Hematopoietic multipotent progenitor cell treated with erythropoietin and hydrocortisone succinate and interleukin-3 and kit ligand, for 6 days (in vitro differentiated cells): ENCODE measurements around the gene MUSK.
"Not testable (repeated sequence)": the region's sequence is repeated elsewhere in the genome, so short reads cannot be mapped to it uniquely, and the experiment has no call there.

Experiments used
- DNase-seq: peaks from one replicate; pipeline ENCODE4 v3.0.0-alpha.2; 2015

The MUSK gene

DNA sequence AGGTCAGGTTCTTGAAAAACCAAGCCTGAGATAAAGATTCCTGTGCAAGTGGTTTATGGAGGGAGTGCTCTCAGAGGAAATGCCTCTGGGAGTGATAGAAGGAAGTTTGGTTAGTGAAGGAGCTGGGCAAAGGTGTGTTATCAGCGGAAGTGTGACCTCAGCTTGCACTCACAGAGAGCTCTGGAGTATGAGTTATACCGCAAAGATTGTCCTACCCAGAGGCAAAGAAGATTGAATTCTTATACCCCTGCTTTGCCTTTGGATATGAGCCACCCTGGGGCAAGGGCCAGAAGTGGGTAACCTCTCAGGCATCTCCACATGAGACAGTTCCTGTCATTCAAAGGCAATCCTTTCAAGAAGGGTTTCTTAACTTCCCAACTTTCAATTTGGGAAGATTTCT, 145.6 kb downstream of the MUSK start:
- DNase-seq = no peak

DNA sequence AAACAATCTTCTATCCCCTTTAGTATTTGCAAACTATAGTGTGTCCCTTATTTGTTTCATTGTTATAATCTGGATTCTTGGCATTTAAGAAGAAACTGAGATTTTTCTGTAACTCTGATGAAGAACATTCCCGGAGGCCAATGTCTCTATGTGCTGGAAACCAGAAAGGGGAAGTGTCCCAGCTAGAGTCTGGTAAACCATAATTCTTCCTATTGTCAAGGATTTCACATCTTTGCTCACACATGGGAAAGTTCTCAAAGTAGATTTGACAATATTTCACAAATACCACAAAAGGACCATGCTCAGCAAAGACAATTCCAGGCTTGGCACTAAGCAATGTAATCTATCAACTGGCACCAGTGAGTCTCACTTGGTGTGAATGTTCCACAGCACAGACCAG, 146.8 kb downstream of the MUSK start:
- DNase-seq = no peak

DNA sequence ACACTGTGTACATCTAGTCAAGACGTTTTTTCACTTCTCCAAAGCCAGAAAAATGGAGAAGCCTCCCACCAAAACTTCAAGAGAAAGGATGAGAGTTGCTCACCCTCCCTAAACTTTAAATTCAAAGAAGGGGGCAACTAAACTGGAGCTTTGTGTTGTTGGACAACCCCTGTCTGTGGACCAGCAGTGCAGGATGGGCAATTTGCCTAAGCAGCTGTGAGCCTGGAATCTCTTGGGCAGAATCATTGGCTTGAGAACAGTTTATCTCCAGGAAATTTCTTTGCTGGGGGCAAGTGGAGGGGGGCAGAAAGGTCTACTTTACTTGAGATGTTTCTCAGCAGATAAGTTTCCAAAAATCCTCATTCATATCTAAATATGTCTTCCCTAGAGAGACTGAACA, 151.8 kb downstream of the MUSK start:
- DNase-seq = no peak

GRCh38 chr9:110821064-110821463, 152.5 kb downstream of the MUSK start:
- no peak for DNase-seq

DNA sequence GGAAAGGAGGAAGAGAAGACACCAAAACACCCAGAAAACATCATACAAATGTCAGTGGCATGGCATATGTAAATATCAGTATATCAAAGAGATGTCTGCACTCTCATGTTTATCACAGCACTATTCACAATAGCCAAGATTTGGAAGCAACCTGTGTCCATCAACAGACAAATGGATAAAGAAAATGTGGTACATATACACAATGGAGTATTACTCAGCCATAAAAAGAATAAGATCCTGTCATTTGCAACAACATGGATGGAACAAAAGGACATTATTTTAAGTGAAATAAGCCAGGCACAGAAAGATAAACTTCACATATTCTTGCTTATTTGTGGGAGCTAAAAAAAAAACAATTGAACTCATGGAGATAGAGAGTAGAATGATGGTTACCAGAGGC, 156.5 kb downstream of the MUSK start:
- not testable (repeated sequence) for DNase-seq

DNA sequence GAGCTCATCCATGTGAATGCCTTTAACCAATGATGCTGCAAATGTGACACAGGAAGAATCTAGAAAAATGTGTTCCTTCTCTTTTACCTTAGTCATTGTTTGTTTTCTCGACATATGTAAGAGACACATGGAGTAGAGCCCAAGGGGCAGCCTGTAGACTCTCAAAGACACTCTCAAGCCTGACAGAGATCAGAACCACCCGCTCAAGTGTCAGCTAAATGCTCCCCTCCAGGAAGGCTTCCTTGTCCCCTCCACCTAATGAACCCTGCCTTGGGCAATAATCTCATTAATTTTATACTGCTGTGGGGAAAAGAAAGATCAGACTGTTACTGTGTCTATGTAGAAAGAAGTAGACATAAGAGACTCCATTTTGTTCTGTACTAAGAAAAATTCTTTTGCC, 157.4 kb downstream of the MUSK start:
- DNase-seq = no peak

GRCh38 chr9:110826400-110826799, 157.8 kb downstream of the MUSK start:
- DNase-seq = not testable (repeated sequence)

DNA sequence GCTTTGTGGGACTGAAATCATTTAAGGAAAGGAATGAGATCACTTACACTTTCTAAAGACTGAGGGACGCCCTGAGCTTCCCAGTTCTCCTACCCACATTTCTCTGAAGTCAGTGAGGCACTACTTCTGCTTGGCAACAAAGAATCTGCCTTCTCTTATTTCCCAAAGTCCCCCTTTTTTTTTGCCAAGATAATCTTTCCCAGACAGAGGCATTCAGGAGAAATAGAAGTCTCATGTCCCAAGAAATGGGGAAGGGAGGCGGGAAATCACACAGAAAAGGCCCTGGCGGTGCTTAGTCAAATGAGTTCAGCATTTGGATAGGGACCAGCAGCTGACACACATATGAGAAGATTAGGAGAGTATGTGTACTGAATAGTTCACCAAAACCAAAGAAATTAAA, 159.7 kb downstream of the MUSK start:
- no peak for DNase-seq

- no peak for DNase-seq
Measured at GRCh38 chr9:110830495-110830894, 161.9 kb downstream of the MUSK start.

DNA sequence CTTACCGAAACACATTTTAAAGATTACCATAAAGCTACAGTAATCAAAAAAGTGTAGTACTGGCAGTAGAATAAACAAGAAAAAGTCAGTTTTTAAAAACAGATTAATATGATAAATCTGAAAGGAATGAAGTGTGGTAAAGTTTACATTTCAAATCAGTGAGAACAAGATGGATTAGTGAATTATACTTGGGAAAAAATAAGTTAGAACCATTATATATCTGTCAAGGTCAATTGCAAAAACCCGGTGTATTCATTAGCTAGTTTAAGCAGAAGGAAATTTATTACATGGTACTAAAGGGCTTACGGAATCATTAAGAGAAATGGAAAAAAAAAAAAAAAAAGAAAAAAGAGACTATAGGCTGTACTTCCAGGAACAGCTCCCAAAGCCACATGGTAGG, 164.3 kb downstream of the MUSK start:
- no peak for DNase-seq

- DNase-seq = no peak
Measured at GRCh38 chr9:110835404-110835803, 166.8 kb downstream of the MUSK start.

DNA sequence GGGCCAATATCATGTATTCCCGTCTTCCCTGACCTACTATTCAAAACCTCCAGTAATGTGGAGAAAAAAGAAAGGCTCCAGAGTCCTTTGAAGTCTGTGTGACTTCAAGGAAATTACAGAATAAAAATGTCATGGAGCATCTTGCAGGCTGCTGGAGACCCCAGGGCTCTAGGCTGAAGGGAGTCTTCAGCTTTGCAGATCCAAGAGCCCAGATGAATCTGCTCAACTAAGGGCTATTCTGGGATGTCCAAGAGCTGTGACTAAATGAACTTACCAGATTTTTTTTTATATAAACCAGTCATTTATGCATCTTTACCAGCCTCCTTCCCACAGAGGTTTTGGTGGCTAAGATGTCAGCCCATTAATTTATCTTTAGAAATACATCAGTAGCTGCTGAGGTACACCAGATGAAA, 167.3 kb downstream of the MUSK start:
- no peak for DNase-seq

- no peak for DNase-seq
Measured at GRCh38 chr9:110837401-110838005, 168.9 kb downstream of the MUSK start.

DNA sequence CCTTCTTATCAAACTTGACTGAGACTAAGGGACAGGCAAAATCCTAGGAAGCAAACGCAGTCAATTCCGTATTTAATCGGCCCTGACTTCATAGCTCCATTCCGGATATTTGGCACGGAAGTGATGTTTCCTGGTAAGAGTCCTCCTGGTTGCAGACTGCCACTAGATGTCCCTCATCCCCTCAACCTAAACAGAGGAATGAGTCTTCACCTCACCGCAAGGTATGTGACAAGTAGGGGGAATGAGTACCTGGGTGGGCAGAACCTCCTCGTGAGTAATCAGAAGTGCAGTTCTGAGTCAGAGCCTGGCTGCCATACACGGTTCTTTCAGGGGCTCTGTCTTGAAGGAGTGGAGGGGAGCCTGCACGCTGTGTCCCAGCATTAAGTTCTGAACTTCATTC, 173.6 kb downstream of the MUSK start:
- DNase-seq = no peak

GRCh38 chr9:110842986-110843385, 174.4 kb downstream of the MUSK start:
- DNase-seq = no peak

DNA sequence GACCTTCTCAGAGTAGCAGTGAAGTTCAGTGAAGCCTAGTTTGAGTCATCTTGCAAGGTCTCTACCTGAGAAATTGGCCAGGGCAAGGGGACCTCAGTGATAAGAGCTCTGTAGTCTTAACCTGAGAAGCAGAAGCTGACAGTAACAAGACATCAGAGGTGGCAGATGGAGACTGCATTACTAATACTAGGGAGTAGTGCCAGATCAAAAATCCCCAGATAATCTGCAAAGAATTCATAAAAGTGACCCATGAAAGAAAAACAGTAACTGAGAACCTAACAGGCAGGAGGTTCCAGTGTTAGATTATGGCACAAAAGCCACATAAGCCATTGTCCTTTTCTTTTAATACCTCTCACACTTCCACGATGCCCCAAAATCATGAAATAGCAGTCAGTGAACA, 175.5 kb downstream of the MUSK start:
- DNase-seq = no peak

- no peak for DNase-seq
Measured at GRCh38 chr9:110846215-110846614, 177.6 kb downstream of the MUSK start.

GRCh38 chr9:110847671-110848070, 179.1 kb downstream of the MUSK start:
- peak; percentile 53 for DNase-seq

GRCh38 chr9:110850401-110851135, 182.0 kb downstream of the MUSK start:
- DNase-seq = no peak
